ENCODE measurements around the gene KRT76.

Gene KRT76

DNA sequence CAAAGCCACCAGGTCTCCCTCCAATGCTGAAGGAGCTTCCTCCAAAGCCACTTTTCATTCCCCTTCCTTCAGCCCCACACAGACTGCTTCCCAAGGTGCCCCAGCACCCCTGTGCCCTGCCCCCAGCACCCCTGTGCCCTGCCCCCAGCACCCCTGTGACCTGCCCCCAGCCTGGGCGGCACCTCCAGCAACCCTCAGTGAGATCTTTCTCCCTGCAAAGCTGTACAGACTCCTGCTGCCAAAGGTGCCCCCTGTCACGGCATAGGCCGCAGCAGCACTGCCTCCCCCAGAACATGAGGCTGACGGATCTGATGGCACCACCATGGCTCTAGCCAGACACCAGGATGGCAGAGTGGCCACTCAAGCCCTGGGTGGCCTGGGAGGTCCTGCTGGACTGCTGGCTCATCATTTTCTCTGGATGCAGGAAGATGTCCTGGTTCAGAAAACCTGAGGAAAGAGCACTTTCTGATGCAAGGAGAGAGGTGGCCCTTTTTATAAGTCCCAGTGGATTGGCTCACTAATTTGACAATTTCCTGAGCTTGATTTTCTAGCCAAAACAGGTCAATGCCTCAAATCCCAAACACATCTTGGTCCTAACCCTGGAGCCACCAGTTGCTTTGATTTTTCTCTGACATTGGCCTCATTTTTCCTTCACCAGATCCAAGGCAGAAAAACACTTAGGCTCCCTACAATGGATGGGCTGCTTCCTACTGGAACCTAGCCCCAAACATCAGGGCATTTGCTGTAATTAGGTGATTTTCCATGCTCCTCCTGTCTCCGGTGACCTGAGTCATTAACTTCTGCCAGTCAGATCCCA is 41.1 kb downstream of the KRT76 start:
- no peak for DNase-seq (ENCODE audit: low read depth in 2 of 2, low spot score in 1 of 2)

DNA sequence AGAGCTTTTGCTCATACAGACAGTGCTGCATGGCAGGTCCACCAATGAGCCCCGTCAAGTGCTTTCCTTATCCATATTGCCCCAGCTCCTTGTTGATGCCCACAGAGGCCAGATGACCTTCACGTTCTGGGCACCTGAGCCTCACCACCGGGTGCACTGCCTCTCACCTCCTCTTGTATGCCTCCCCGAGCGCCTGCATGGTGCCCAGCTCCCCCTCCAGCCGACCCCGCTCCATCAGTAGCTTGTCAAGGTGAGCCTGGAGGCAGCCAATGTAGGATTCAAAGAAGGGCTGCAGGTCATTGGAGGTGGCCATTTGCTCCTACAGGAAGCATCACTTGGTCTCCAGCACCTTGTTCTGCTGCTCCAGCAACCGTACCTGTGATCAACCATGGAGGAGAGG is 42.0 kb downstream of the KRT76 start:
- DNase-seq (ENCODE audit: low read depth in 2 of 2, low spot score in 1 of 2) = no peak

DNA sequence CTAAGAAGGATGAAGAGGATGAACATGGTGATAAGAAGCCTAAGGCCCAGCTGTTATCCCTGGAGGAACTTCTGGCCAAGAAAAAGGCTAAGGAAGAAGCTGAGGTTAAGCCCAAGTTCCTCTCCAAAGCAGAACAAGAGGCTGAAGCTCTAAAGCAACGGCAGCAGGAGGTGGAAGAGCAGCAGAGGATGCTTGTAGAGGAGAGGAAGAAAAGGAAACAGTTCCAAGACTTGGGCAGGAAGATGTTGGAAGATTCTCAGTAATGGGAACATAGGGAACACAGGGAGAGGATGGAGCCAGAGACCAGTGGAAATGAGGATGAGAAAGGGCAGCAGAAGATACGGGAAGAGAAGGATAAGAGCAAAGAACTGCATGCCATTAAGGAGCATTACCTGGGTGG is 46.4 kb downstream of the KRT76 start:
- DNase-seq (ENCODE audit: low read depth in 2 of 2, low spot score in 1 of 2) = no peak

DNA sequence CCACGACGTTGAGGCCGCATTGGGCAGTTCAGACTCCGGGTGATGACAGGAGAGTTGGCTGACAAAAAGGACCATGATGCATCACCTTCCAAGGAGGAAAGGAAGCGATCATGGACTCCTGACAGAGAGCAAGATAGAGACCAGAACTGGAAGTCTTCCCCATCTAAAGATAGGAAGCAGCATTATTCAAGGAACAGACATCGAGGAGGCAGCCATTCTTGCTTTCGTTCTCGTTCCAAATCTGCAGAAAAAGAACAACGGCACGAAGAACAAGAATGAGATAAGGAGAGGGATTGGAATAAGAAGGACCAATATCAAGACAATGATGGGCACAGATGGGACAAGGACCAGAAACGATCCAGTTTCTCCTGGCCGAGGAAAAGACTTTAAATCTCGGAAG is 46.8 kb downstream of the KRT76 start:
- DNase-seq (ENCODE audit: low read depth in 2 of 2, low spot score in 1 of 2) = no peak

DNA sequence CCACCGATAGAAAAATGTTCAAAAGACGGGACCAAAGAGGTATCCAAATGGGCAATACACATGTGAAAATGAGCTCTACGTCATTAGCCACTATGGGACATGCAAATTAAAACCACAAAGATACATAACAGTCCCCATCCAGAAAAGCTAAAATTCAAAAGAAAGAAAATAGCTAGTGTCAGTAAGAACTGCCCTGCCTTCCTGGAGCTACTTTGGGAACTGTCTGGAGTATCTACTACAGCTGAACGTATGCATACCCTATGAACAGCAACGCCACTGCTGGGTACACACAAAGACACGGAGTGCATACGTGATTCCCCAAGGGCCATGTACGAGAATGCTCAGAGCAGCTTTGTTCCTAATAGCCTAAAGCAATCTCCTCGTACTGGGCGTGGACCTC is 48.0 kb downstream of the KRT76 start:
- DNase-seq (ENCODE audit: low read depth in 2 of 2, low spot score in 1 of 2) = no peak

DNA sequence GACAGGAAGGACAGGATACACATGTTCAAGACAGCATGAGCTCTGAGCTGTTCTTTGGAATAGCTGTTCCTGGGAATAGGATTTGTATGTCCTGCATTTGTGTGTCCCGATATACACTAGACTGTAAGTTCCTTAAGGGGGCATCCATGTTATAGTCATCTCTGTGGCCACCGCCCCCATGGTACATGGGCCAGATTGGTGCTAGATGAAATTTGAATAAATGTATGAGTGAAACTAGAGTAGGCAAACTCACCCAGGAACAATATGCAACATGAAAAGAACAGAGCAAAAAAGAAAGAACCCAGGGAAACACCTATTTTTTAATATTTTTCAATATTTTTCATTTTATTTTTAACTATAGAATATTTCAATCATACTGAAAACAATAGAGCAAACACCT is 48.8 kb downstream of the KRT76 start:
- no peak for DNase-seq (ENCODE audit: low read depth in 2 of 2, low spot score in 1 of 2)

DNA sequence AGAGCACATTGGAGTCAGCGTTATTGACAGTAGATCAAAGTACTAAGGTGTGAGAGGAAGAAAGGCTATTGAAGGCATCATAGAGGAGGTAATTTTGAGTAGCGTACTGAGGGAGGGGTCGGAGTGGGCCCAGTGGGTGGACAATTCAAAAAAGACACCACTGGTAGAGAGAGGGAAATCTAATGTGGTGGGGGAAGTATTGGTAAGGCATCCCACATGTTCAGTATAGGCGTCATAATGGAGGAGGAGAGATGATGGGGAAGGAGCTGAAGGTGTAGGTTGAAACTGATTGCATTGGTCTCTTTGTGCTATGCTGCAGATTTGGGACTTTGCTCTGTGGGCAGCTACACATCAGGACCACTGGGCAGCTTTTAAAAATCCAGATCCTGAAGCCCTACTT is 50.1 kb downstream of the KRT76 start:
- DNase-seq (ENCODE audit: low read depth in 2 of 2, low spot score in 1 of 2) = no peak

DNA sequence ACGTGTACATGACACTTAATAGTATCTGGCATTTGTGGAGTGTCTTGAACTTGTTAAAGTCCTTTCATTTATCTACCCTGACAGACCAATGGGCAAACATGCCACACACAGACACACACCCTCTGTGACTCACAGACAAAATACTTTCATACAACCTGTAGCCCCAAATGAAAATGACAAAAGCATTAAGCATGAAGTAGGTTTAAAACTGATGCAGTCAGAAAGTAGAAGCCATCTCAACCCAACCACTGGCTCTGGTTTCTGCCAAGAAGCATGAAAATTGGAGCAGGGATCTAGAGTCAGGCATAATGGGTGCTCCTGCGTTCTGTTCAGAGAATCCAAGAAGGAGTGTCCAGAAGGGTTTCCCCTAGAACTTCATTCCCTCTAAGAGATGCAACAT is 50.7 kb downstream of the KRT76 start:
- no peak for DNase-seq (ENCODE audit: low read depth in 2 of 2, low spot score in 1 of 2)

DNA sequence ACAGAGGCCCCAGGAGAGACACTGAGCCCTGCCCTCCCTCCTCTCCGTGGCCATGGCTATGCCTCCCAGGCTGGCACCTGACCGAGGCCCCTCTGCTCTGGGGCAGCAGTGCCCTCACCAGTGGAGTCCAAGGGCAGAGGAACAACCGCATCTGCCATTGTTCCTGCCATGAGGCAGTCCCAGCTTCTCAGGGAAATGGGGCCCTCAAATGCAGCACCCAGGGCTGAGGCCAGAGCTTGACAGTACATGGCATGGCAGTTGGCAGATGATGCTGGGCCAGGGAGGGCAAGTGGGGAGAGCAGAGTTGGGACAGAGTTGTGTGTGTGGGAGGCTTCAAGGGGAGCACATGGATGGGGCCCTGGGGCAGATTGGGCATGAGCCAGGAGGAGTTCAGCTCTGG is 52.8 kb downstream of the KRT76 start:
- no peak for DNase-seq (ENCODE audit: low read depth in 2 of 2, low spot score in 1 of 2)

DNA sequence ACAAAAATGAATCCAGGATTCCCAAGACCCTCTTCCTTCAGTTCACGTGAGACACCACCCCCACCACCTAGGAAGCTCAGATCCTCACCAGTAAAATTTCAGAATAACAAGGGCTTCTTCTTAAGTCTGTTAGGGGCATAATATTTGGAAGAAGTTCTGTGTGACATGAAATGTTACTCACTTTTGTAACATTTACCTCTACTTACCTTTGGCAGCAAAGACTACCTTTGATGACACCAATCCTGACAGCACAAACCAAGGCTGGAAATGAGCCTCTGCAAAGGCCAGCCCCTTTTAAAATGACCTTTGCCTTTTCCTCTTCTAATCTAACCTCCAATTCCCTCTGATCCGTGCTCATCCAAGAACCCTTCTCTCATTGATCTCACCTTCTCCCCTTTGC is 54.5 kb downstream of the KRT76 start:
- DNase-seq (ENCODE audit: low read depth in 2 of 2, low spot score in 1 of 2) = no peak

DNA sequence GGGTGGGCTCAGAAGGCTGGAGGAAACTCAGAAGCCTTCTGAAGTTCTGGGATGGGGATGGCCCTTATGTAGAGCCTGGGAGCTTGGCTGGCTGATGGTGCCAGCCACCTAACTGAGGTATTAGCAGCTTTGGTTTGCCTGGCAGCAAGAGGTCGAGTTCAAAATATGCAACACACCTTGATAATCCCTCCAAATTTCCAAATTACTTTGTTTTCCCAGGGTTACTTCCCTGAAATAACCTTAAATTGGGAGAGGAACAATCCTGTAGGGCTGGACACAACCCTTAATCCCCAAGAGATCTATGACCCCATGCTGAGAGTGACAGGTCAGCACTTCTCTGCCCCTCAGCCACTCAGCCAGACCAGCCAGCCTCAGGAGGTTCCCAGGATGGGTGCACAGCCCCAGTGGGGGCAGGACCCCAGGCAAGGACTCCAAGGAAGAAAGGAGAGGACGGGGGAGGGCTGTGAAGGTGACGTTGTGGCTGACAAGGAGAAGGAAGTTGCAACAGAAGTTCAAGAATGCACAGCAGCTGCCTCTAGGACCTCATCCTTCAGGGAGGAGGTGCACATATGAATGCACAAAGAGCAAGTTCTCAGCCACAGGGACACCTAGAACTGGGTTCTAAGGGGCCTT is 55.2 kb downstream of the KRT76 start:
- DNase-seq (ENCODE audit: low read depth in 2 of 2, low spot score in 1 of 2) = no peak

DNA sequence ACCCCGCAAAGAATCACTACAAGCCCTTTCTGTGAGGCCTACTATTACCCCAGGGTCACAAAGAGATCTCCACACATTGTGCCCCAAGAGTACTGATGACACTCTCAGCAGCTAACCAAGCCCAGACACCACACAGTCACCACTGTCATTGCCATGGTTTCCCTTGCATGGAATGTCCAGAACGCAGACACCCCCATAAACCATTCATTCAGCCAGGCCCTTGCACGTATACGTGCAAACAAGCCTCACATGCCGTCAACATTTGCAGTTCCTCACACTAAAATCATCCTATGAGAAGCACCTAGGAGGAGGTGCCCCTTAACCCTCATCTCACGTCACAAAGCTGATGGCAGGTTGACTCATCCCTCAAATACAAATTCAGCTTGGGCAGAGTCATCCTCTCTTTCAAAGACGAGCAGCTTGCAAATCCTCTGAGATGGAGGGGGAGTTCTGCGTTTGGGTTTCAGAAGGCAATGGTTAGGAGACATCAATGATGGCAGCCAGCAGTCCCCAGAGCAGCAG is 56.7 kb downstream of the KRT76 start:
- no peak for DNase-seq (ENCODE audit: low read depth in 2 of 2, low spot score in 1 of 2)

Data from stimulated activated CD8-positive, alpha-beta memory T cell treated with anti-CD3 and anti-CD28 coated beads, Interleukin-4, amount 100 ng/mL, for 4 hours (primary cell).